A673 (cell line): ENCODE measurements around the gene ORAI3.

Source experiments
- EZH2 ChIP-seq: fragments of 200-600 bp; sonication (generic); IDR thresholded peaks from 2 replicates; pipeline ENCODE4 v1.6.1; 2017; ENCODE audit warnings: borderline replicate concordance, low read depth, mild to moderate bottlenecking, mixed read lengths, antibody characterized with exemption, low read length; ENCODE audit not compliant: poor library complexity, severe bottlenecking
- TF ChIP-seq, protein P1 (sequence below): fragments of 300-800, 200-600 bp; sonication (generic); conservative IDR thresholded peaks from 2 replicates; pipeline ENCODE4 v1.5.1; 2017; ENCODE audit warnings: low read depth, mild to moderate bottlenecking, antibody characterized with exemption, low read length, moderate library complexity, mixed read lengths

DNA sequence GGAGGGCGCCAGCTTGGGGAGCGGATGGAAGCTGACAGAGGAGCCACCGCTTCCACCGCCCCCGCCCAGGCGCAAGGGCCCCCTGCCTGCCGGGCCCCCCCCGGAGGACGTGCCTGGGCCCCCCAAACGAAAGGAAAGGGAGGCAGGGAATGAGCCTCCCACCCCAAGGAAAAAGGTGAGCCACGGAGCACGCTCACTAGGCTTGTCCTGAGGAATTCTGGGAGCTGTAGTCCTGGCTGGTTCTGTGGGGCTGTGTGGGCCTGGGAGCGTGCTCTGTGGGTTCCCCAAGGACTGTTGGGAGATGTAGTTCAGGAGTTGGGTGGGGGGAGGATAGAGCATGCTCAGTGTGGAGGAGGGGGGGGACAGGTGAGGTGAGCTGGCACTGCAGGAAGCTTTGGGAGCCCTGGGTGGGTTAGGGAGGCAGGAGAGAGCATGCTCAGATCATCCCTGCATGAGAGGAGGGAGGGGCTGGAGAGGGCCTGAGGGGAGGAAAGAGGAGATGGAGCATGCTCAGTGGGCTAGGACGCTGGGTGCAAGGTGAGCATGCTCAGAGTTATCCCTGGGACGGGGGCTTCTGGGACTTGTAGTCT lies 21.0 kb upstream of the ORAI3 start:
- TF ChIP-seq, protein P1, sequence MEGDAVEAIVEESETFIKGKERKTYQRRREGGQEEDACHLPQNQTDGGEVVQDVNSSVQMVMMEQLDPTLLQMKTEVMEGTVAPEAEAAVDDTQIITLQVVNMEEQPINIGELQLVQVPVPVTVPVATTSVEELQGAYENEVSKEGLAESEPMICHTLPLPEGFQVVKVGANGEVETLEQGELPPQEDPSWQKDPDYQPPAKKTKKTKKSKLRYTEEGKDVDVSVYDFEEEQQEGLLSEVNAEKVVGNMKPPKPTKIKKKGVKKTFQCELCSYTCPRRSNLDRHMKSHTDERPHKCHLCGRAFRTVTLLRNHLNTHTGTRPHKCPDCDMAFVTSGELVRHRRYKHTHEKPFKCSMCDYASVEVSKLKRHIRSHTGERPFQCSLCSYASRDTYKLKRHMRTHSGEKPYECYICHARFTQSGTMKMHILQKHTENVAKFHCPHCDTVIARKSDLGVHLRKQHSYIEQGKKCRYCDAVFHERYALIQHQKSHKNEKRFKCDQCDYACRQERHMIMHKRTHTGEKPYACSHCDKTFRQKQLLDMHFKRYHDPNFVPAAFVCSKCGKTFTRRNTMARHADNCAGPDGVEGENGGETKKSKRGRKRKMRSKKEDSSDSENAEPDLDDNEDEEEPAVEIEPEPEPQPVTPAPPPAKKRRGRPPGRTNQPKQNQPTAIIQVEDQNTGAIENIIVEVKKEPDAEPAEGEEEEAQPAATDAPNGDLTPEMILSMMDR: no peak
- no peak for TF ChIP-seq EZH2
